NCI-H1048 (cell line): ENCODE data around the gene VPS13D.

ENCODE experiments used
- DNase-seq: peaks from one replicate; lab custom pipeline; 2025; lab: John Stamatoyannopoulos, UW

Gene VPS13D

GRCh38 chr1:12554521-12555305 is 324.9 kb downstream of the VPS13D start:
- no peak for DNase-seq

- DNase-seq: no peak
These were observed 325.9 kb downstream of the VPS13D start for GRCh38 chr1:12555411-12556367.

- no peak for DNase-seq
These were observed 326.6 kb downstream of the VPS13D start for GRCh38 chr1:12556368-12556930.

GRCh38 chr1:12556957-12557935 is 327.4 kb downstream of the VPS13D start:
- no peak for DNase-seq

- no peak for DNase-seq
These were observed 331.3 kb downstream of the VPS13D start for GRCh38 chr1:12561121-12561520.
